C4-2B (cell line): ENCODE results near the gene GRID1.

Experiments
- ZFX ChIP-seq: fragments of 450-650 bp; IDR thresholded peaks from 2 replicates; pipeline ENCODE4 v1.6.1; 2017
- TF ChIP-seq, protein P1 (sequence below): fragments of 450-650 bp; conservative IDR thresholded peaks from 2 replicates; pipeline ENCODE4 v1.5.1; 2017; ENCODE audit warnings: mild to moderate bottlenecking

DNA sequence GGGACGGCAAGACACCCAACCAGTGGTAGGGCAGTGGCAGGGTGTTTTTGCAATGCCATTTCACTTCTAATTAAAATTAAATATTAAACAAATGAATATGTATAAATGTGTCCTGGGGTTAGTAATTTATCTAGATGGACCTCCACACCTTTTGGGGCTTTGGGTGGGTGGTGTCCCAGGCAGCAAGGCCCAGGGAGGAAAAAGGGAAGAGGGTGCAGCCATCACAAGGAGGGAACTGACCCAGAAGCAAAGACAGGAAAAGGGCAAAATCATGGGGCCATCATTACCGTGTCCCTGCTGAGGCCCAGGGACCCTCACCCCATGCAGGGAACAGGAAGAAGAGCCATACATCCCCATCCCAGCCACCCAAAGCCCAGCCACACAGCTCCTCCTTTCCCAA, 204.6 kb downstream of the GRID1 start:
- no peak for TF ChIP-seq ZFX
- TF ChIP-seq, protein P1, sequence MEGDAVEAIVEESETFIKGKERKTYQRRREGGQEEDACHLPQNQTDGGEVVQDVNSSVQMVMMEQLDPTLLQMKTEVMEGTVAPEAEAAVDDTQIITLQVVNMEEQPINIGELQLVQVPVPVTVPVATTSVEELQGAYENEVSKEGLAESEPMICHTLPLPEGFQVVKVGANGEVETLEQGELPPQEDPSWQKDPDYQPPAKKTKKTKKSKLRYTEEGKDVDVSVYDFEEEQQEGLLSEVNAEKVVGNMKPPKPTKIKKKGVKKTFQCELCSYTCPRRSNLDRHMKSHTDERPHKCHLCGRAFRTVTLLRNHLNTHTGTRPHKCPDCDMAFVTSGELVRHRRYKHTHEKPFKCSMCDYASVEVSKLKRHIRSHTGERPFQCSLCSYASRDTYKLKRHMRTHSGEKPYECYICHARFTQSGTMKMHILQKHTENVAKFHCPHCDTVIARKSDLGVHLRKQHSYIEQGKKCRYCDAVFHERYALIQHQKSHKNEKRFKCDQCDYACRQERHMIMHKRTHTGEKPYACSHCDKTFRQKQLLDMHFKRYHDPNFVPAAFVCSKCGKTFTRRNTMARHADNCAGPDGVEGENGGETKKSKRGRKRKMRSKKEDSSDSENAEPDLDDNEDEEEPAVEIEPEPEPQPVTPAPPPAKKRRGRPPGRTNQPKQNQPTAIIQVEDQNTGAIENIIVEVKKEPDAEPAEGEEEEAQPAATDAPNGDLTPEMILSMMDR, result no peak
